Choroid plexus epithelial cell (primary cell): ENCODE data around the gene TSPAN14.
"Not testable (repeated sequence)": the region's sequence is repeated elsewhere in the genome, so short reads cannot be mapped to it uniquely, and the experiment has no call there.

Experiments used
- DNase-seq: peaks from one replicate; pipeline ENCODE4 v3.0.0-alpha.2; 2010; ENCODE audit warnings: low read depth
- H3K4me3 ChIP-seq: 2 replicates; pipeline ENCODE4 v1.5.1; 2011; ENCODE audit warnings: low read depth, mild to moderate bottlenecking, control low read depth, low read length, moderate library complexity
- CTCF ChIP-seq: conservative IDR thresholded peaks from 2 replicates; pipeline ENCODE4 v1.5.1; 2011; ENCODE audit warnings: low read depth, mild to moderate bottlenecking, control low read depth, inconsistent platforms, low read length, moderate library complexity

The TSPAN14 gene

DNA sequence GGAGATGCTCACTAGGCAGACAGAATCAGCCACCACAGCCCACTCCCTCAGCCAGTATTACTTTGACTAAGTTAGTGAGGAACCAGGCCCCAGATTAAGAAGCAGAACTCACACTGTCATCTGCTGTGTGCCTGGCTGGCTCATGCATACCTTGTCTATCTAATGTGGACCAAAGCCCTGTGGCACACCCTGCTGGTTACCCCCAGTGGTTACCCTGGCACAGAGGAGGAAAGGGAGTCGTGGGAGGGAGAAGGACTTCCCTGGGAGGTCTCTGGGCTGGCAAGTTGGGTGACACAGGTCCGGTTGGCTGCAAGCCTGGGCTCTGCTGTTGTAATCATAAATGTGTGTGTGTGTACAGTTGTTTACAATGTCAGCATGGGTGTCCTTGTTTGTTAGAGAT is 76.1 kb downstream of the TSPAN14 start:
- H3K4me3 ChIP-seq = no peak overlapping the region
- DNase-seq = peak; percentile 39
- TF ChIP-seq CTCF = peak; percentile 46

- DNase-seq = no peak
- no peak for TF ChIP-seq CTCF
- no peak overlapping the region for H3K4me3 ChIP-seq
Observed at GRCh38 chr10:80530816-80531215, 76.7 kb downstream of the TSPAN14 start.

DNA sequence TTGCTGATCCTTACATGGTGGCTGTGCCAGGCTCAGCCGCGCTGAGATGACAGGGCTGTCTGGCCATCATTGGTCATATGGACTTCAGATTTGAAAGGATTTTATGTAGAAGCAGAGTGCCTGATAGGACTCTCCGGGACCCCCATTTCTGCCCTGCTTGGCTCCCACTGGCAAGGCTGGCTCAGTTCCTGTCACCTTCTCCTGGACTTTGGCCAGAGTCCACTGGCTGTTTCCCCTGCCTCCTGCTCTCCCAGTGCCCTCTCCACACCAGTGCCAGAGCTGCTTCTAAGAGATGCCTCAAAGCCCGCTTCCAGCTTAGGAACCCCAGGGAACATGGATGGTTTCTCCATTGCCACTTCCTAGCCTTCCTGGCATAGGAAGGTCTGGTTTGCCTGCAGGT is 78.5 kb downstream of the TSPAN14 start:
- DNase-seq = no peak
- no peak for TF ChIP-seq CTCF

DNA sequence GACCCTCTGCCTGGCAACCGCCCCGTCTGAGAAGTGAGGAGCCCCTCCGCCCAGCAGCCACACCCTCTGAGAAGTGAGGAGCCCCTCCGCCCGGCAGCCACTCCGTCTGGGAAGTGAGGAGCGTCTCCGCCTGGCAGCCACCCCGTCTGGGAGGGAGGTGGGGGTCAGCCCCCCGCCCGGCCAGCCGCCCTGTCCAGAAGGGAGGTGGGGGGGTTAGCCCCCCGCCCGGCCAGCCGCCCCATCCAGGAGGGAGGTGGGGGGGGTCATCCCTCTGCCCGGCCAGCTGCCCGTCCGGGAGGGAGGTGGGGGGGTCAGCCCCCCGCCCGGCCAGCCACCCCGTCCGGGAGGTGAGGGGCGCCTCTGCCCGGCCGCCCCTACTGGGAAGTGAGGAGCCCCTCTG is 79.9 kb downstream of the TSPAN14 start:
- H3K4me3 ChIP-seq, DNase-seq: not testable (repeated sequence)

More for the DNA sequence above, 78.5 kb downstream of the TSPAN14 start:
- no peak overlapping the region for H3K4me3 ChIP-seq

DNA sequence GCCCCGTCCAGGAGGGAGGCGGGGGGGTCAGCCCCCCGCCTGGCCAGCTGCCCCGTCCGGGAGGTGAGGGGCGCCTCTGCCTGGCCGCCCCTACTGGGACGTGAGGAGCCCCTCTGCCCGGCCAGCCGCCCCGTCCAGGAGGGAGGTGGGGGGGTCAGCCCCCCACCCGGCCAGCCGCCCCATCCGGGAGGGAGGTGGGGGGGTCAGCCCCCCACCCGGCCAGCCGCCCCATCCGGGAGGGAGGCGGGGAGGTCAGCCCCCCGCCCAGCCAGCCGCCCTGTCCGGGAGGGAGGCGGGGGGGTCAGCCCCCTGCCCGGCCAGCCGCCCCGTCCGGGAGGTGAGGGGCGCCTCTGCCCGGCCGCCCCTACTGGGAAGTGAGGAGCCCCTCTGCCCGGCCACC is 80.5 kb downstream of the TSPAN14 start:
- DNase-seq, H3K4me3 ChIP-seq: not testable (repeated sequence)

- peak; percentile 44 for DNase-seq
- TF ChIP-seq CTCF = peak; percentile 44
- H3K4me3 ChIP-seq = peak overlapping the region; percentile 51
Observed at GRCh38 chr10:80535671-80536360, 81.7 kb downstream of the TSPAN14 start.

DNA sequence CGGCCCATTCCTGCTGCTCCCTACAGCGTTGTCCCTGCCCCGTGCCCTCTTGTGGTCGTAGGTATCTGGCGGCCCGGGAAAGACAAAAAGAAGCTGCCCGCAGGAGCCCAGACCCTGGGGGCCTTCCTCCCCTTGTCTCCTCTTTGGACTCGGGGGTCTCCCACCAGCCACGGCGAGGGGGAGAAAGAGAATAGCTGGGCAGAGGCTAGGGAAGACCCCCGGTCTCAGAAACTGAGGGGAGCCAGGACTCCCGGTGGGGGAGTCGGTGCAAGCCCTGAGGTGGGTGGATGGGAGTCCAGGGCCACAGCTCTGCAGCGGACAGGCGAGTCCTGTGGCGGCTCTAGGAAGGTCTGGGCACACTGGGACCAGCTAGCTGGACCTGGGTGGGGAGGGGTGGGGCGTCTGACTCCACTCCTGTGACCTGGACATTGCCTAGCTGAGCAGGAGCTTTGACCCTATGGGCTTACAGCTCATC is 82.3 kb downstream of the TSPAN14 start:
- TF ChIP-seq CTCF = no peak
- H3K4me3 ChIP-seq = peak overlapping the region; percentile 51
- DNase-seq = no peak

DNA sequence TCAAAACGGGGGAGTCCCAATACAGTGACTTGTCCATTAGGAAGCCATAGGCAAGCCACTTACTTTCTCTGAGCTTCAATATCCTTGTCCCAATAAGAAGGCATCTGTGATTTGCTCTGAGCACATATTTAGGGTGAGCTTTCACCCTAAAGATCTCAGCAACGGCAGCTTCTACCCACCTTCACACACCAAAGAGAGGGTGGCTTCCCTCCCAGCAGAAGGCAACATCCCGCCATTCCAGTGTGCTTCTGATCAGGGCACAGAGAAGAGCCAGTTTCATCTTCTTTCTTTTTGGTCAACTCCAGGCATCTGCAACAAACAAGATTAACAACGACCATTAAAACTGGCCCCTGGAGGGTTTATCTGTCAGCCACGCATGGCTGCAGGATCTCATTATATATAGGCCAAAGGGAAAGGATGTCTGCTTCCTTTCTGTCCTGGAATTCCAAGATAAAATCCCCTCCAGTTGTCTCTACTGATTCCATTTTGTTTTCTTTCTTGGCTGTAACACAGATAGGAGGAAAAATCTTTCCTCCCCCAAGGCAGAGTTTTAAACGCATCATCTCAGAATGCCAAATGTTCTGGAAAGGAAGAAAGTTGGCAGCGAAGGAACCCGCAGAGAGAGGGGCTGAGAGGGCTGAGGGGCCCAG is 83.1 kb downstream of the TSPAN14 start:
- TF ChIP-seq CTCF = no peak
- no peak overlapping the region for H3K4me3 ChIP-seq
- no peak for DNase-seq
